Activated CD4-positive, CD25-positive, alpha-beta regulatory T cell (primary cell): ENCODE measurements around the gene KCNJ5.

ENCODE experiments used
- DNase-seq, 4 experiments: peaks; one replicate each; lab custom pipeline; 2025; lab: John Stamatoyannopoulos, UW

The KCNJ5 gene

GRCh38 chr11:128871168-128871610, 20.0 kb upstream of the KCNJ5 start:
- DNase-seq = no peak

- DNase-seq = no peak
These were observed 19.1 kb upstream of the KCNJ5 start for GRCh38 chr11:128872094-128872493.

DNA sequence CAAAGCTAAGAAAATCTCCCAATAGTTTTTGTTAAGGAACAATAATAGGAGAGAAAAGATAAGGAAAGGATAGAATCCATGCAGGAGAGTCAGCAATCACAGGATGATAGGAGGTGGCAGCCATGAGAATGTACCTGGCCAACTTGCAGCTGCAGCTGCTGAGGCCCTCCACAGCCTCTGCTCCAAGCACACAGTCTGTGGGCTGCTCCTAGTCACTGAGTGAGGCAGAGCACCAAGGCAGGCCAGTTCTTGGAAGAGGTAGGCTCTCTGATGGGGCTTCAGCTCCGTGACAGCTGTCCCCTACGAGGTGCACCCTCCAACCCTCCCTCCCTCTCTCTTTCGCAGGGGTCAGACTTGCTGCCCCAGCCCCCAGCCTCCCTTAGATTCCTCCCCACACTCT, 18.6 kb upstream of the KCNJ5 start:
- DNase-seq = no peak

DNA sequence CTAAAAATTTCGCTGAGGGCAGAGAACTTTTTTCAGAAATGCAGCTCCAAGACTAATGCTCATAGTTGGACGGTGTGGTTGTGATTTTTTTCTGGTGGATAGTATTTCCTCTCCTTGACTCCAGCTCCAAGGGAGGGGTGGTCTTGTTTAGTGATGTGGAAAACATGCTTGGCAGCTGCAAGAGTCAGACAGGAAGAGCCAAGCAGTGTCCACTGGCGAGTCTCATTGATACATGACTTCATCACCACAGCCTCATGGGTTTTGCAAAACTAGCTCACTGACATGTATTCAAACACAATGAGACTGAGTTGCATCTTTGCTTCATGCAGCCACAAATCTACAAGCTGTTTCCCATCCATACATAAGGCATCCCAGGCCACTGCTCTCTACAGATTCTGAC, 16.7 kb upstream of the KCNJ5 start:
- no peak for DNase-seq

- no peak for DNase-seq
These were observed 15.0 kb upstream of the KCNJ5 start for GRCh38 chr11:128876133-128876650.

GRCh38 chr11:128877726-128878125, 13.4 kb upstream of the KCNJ5 start:
- DNase-seq = no peak

GRCh38 chr11:128878455-128878854, 12.7 kb upstream of the KCNJ5 start:
- no peak for DNase-seq

DNA sequence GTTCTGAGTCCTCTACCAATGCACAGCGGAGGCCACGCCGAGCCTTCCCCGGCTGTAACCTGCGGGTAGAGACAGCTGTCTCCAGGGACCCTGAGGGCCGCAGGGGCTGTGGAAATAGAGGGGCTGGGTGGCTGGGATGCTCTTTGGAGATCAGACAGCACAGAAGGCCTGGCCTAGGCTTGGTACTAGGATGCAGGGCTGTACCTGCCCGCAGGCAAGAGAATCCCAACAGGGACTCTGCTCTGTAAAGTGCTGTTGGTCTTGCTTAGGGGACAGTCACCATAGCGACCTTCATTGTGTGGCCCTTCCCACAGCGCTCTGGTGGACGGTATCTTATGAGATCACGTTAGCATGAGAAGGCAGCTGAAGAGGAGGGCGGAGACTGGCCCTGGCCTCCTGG, 11.3 kb upstream of the KCNJ5 start:
- no peak for DNase-seq

- DNase-seq = no peak
These were observed 9.9 kb upstream of the KCNJ5 start for GRCh38 chr11:128881221-128881620.

DNA sequence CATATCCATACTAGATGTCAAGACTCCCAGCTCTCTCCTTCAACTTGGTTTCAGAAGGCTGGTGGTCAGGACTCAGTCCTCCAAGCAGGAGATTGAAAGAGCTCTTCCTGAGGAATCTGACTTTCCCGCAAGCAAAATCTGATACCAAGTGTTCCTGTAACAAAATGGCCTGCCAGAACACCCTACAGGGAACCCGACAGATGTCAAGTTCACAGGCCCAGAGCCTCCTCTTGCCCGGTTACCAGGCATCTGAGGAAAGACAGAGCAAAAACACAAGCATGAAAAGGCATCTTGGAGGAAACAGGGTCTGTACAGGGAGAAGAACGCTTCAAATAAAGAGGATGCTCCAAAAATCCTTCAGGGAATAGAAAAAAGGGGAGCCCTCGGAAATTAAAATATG, 8.7 kb upstream of the KCNJ5 start:
- DNase-seq = no peak

DNA sequence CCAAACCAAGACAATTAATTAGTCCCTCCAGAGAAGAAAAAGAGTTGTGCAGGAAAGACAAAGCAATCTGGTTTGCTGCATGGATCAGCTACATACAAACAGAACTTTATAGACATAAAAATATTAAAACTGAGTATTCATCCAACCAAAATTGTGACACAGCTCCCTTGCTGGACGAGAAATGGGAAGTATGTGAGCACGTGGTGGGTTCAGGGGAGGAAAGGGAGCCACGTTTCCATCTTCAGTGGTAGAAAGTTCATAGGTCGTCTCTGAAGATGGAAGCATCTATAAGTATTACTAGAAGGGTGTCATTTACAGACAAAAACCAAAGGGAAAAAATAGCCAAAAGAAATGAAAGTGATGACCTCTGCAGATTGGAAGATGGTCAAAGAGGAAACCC, 7.1 kb upstream of the KCNJ5 start:
- no peak for DNase-seq

DNA sequence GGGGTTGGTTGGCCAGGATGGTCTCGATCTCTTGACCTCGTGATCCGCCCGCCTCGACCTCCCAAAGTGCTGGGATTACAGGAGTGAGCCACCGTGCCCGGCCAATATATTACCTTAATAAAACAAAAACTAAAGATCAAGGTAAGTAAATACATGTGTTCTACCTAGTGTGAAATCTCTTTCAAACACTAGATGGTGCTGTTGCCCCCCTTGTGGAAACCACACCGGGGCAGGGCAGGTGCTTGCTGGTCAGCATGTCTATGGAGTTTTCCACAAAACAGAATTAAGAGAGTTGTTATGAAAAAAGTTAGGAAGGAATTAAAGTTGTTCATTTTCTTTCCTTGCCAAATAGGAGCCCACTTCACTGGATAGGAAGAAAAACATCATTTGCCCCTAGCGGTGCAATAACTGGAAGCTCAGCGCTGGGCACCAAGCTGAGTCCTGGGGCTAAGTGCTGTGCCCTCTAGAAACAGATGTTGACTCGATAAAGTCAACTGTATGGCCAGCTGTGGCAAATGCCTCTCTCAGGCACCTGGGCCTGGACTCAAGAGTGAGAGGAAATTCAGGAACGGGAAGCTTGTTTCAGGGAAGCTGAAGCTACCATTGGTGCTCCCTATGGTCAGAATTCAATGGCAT, 6.3 kb upstream of the KCNJ5 start:
- peak in 3 of 4 experiments; percentile 9 to 10 (median 9) for DNase-seq

- no peak for DNase-seq
These were observed 4.6 kb upstream of the KCNJ5 start for GRCh38 chr11:128886406-128887124.

DNA sequence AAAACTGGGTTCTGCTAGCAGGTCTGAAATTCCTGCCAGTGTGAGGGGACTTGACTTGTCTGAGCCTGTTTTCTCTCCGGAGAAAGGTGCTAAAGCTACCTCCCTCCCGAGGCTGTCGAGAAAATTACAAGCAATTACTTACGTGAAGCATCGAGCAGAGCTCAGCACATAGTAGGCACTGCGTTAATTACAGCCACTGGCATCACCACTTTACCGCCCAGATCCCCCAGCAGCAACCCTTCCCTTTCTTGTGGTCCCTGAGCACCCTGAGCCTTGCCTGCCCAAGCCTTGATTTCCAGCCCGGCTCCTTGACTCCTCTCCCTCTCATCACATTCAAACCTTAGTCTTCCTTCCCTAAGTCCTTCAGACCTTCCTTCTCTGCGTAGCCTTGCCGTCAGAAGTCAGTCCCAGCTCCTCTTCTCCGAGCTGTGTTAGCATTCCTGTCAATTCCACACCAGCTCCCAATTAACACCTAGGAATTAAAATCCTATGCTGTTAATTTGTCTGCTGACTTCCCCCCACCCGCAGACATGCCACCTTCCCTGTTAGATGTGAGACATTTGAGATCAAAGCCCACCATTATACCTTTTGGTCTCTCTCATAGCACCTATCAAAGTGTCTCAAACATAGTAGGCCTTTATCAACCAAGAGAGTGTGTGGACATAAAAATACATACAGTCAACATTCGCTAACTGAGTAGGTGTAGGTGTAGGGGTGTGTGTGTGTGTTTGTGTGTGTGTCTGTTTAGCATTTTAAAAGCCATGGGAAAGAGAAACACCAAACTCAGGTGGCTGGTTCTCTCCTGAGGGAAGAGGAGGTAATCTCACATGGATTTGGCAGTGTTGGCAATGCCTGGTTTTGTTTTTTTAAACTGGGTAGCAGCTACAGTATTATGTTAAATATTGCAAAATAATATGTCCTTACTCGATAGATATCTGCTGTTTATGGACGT, 2.8 kb upstream of the KCNJ5 start:
- no peak for DNase-seq

DNA sequence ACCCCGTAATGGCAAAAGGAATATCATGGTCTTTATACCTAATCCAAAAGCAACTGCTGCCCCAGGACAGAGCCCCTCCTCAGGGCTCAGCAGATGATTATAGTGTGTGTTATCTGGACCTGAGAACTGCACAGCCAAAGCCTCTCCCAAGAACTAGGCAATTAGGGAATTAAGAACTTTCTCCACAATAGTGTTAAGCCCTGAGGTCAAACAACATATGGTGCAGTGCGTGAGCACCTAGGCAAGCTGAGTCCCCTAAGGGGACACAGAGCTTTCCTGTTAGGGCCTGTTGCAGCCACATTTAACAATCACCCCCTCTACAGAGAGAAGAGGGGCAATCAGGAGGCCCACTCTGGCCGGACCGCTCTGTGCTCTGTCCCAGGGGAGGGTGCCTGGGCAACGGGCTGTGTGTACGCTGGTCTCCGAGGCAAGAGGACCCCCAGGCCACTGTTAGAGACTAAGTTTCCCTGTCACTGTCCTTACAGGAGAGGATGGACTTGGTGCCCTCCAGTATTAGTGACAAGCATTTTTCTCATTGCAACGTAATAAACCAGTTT, 1.4 kb upstream of the KCNJ5 start:
- DNase-seq = no peak

GRCh38 chr11:128890216-128890542, 977 bp upstream of the KCNJ5 start:
- no peak for DNase-seq

- no peak for DNase-seq
These were observed 800 bp downstream of the KCNJ5 start for GRCh38 chr11:128891913-128892398.

GRCh38 chr11:128892866-128893565, 1.9 kb downstream of the KCNJ5 start:
- no peak for DNase-seq

- no peak for DNase-seq
These were observed 2.6 kb downstream of the KCNJ5 start for GRCh38 chr11:128893578-128894285.

DNA sequence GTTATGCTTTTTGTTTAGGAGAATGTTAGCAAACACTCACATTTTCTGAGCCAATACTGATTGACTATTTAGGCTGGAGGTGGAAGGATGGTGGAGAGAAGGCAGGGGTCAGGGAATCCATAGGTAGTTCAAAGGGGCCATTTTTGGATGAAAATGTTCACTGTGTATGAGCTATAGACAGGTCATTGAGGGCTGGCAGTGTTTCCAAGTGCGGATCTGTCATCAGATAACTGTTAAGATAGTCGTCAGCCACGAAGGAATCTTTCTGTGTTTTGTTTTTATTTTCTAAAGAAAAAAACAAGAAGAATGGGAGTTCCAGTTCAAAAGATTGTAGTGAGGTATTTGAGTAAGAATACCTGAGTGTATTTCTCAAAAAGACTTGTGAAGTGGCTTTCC, 3.1 kb downstream of the KCNJ5 start:
- no peak for DNase-seq

DNA sequence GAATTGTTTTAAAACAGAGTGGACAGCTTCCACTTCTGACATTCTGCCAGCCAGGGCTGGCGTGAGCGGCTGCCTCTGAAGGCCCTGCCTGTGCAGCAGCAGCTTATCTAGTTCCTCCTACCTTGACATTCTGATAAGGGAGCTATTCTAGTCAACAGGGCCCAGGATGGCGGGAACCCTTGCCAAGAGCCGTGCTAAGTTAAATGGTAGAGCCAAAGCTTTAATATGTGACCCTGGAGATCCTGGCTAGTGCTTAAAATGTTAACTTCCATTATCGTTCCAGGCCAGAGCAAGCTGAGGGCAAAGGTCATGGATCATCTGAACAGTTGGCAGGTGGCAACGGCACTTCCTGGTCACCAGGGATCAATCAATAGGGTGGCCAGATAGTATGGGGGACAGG, 3.5 kb downstream of the KCNJ5 start:
- no peak for DNase-seq
